Right cardiac atrium (tissue), 5 donors: ENCODE results near the gene ARFGAP2. TPM values are rescaled to one million over a fixed set of nuclear protein-coding genes. Genes with fewer than 3 reads are reported as not detected.

Experiments used
- ATAC-seq, 2 donors: fragments of 200-7000 bp; cut with Tn5 transposase; one replicate each; pipeline versions ENCODE4 v1.8.0 to v1.9.1; 2020; ENCODE audit warnings: moderate library complexity in 2 of 2, mild to moderate bottlenecking in 1 of 2
- DNase-seq, 3 donors: peaks; one replicate each; pipeline ENCODE4 v3.0.0-alpha.2; 2020
- H3K27ac ChIP-seq: one replicate; pipeline ENCODE4 v1.5.1; 2013; ENCODE audit warnings: mild to moderate bottlenecking, low read length, control low read depth, moderate library complexity
- H3K27me3 ChIP-seq: one replicate; pipeline ENCODE4 v1.6.1; 2013; ENCODE audit not compliant: control insufficient read depth, insufficient read depth
- H3K4me1 ChIP-seq: one replicate; pipeline ENCODE4 v1.6.1; 2013; ENCODE audit warnings: low read length; ENCODE audit not compliant: control insufficient read depth, insufficient read depth
- H3K4me3 ChIP-seq: one replicate; pipeline ENCODE4 v1.5.1; 2013; ENCODE audit warnings: low read length, control low read depth
- H3K9me3 ChIP-seq: one replicate; pipeline ENCODE4 v1.6.1; 2013; ENCODE audit warnings: low read length; ENCODE audit not compliant: control insufficient read depth
- WGBS: extraction: QIAGEN DNeasy Blood & Tissue Kit; methylation state at CpG from one replicate; pipeline ENCODE4 v1.1.7; 2013; 5-methylcytosine and 5-hydroxymethylcytosine counted together
- intact Hi-C, 4 donors: fragments of 100-400 bp; cut with DNase I; formaldehyde crosslinking; loops; one replicate each; pipeline versions ENCODE4 v1.11.0 to v1.14.0; 2022 to 2023
- polyA plus RNA-seq: library from polyadenylated mRNA; stranded (reverse); fragments of 200-250 nt; gene quantifications from one replicate; pipeline ENCODE4 v1.2.3, GENCODE V29; 2013
- total RNA-seq, 4 donors: library from RNA; stranded (reverse); fragmentation: NEBNext Ultra II Directional; extraction: Animal tissue kit (Norgen Biotek cat#: 25700); gene quantifications; one replicate each; pipeline ENCODE4 v1.2.1, GENCODE V29; 2021
- donor health status: healthy with polysubstance abuse.
- donor health status: DM: no; HTN: yes; CAD: no.
- donor health status: DM: no; HTN: no; CAD: no.
- donor health status: DM: no; HTN: yes; CAD: no; lungs with severe emphysema.
- donor health status: DM: yes; HTN: yes; CAD: no.

The ARFGAP2 gene
- total and polyA plus RNA-seq, 5 donors = 39.8 to 67.4 (median 51.5) TPM

DNA sequence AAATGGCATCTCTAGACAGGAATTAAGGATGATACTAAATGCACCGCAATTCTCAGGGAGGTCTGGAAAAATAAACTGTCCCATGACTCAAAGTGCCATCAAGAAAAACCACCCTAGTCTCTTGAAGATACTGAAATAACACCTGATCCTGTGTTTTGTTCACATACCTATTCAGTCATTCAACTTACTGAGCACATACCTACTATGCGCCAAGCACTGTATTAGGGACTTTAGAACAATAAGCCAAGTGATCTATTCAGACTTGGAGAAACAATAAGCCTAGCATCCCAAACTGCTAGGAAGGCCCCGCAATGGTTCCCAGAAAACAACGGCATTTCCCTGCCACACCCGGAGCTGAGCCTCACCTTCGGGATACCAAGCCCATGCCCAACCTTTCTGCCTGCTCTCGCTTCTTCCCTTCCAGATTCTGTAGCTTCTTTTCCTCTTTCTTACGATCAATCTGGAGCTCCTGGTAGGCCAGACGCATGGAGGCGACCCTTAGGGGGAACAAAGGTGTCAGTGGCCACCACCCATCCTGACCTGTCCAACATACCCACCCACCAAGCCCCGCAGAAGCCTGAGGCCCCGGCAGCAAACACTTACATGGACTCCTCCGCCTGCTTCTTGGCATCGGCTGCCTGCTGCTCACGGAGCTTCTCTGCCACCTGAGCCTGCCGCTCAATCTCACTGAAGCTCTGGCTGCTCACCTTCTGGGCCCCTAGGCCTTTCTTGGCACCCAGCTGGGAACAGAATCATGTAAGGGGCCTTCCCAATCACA is 5.4 kb downstream of the ARFGAP2 start:
- H3K4me3 ChIP-seq = no peak overlapping the region
- ATAC-seq (no peak), DNase-seq (no peak)
- no peaks in the 10 kb centered on the region for H3K9me3 ChIP-seq
- intact Hi-C loops = no loop called here
- H3K27me3 ChIP-seq = no peaks in the 10 kb centered on the region
- H3K4me1 ChIP-seq = peaks cover 6% of the 10 kb centered on the region
- no peak overlapping the region for H3K27ac ChIP-seq
- WGBS = 90% methylated on average over 16 of the region's 16 CpGs

DNA sequence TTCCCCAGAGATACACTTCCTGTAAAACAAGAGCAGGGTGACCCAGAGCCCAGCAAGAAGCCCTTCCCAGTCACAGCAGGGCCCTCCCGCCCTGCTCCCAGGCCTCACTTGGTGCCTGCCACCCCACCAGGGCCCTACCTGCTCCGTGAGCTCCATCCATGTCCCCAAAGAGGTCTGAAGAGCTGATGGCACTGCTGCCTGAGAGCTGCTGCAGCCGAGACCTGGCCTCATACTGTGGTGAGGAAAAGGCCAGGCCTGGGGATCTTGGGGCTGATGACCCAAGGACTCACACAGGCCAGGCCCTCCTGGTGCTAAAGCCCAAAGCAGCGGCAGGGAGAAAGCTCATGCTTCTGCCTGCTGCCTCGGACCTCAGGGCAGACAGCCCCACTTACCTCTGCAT is 10.3 kb downstream of the ARFGAP2 start:
- Histone ChIP-seq H3K9me3 (no peaks in the 10 kb centered on the region), H3K4me3 (no peak overlapping the region), H3K4me1 (no peaks in the 10 kb centered on the region), H3K27me3 (no peaks in the 10 kb centered on the region), H3K27ac (no peak overlapping the region)
- intact Hi-C loops = no loop called here
- WGBS = 91% methylated on average over 5 of the region's 5 CpGs
- ATAC-seq (no peak), DNase-seq (peak in 1 of 3 donors; percentile 33)

DNA sequence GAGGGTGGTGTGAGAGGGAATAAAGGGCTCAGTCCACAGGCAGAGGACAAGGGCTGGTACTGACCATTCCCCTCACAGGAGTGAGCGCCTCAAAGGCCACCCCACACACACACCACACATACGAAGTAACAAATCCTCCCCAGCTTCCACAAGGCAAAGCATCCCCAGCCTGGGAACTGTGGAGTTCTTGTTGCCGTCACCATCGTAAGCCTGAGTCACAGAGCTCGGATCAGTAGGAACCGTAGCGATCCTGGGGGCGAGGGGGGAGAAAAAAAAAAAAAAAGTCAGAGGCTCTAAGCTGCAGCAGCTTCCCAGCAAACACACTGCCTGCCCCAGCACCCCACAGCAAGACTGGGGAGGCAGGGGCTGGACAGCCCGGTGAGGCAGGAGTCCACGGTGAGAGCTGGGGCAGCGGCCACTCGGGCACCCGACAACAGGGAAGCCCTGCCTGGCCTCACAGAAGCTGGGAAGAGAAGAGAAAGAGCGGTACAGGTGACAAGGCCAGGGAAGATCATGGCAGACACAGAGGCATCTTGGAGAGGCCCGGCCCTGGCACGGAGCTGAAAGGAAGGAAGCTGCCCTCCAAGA is 11.3 kb downstream of the ARFGAP2 start:
- peak in 1 of 3 donors; percentile 21 for DNase-seq

DNA sequence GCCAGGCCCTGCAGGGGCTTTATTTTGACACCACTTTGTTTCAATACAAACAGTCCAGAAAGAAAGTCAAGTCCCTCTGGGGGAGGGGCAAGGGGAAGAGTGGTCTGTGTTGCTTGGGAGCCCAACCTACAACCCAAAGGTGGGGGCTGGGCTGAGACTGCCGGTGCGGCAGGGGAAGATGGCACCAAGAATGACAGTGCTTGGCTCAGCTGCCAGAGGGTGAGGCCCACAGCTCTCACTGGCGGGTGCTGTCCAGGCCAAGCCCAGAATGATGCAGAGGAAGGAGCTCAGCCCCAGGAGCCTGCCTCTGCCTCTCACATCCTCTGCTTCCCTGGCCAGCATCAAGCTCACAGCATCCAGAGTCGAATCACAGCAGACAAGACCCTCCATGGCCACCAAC is 12.4 kb downstream of the ARFGAP2 start:
- no peak overlapping the region for H3K27ac ChIP-seq
- DNase-seq = peak in 2 of 3 donors; percentile 39 to 60
- no peak overlapping the region for H3K4me3 ChIP-seq
- no peaks in the 10 kb centered on the region for H3K4me1 ChIP-seq
- H3K27me3 ChIP-seq = no peaks in the 10 kb centered on the region
- WGBS = 52% methylated on average over 4 of the region's 4 CpGs
- ATAC-seq = no peak
- no peaks in the 10 kb centered on the region for H3K9me3 ChIP-seq
- intact Hi-C loops = no loop called here

More for the DNA sequence above, 11.3 kb downstream of the ARFGAP2 start:
- intact Hi-C loops = no loop called here
- H3K4me1 ChIP-seq = no peaks in the 10 kb centered on the region
- no peaks in the 10 kb centered on the region for H3K27me3 ChIP-seq
- H3K27ac ChIP-seq = no peak overlapping the region
- H3K9me3 ChIP-seq = no peaks in the 10 kb centered on the region
- no peak for ATAC-seq
- H3K4me3 ChIP-seq = no peak overlapping the region
- WGBS = 87% methylated on average over 16 of the region's 16 CpGs

DNA sequence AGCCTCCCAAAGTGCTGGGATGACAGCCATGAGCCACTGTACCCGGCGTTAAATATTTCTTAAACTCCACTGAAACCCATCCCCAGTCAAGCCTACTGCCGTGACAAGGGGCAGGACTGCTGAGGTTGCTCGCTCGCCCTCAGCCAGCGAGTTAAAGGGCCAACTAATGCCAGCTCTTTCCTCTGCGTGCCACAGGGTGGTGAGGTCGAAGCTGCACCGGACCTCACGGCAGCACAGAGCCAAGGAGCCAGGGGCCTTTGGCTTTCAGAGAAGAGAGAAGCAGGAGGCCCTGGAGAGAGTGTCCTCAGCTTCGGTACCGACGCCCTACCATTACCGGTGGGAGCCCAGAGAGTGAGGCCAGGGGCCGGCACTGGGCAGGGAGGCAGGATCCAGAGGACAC is 12.8 kb downstream of the ARFGAP2 start:
- 82% methylated on average over 15 of the region's 15 CpGs for WGBS
- Histone ChIP-seq H3K27me3 (no peaks in the 10 kb centered on the region), H3K4me1 (no peaks in the 10 kb centered on the region), H3K9me3 (no peaks in the 10 kb centered on the region), H3K4me3 (no peak overlapping the region), H3K27ac (no peak overlapping the region)
- intact Hi-C loops = no loop called here
- ATAC-seq (no peak), DNase-seq (peak in 2 of 3 donors; percentile 18 to 30)

DNA sequence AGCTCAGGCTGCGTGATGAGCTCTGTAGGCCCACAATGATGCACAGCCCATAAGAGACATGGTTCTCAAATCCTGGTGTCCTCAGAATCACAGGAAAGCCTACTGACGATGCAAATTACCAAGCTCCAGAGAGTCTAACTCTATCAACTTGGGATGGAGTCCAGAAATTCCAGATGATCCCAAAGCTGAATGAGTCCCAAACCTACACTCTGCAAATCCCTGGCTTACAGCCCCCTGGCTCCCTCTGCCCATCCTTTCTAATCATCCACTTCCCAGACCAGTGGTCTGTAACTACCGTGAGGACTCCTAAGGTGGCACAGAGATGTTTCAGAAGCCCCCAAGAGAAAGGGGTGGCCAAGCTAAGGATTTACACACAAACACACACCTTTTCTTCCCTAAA is 13.5 kb downstream of the ARFGAP2 start:
- Histone ChIP-seq H3K4me1 (no peaks in the 10 kb centered on the region), H3K9me3 (no peaks in the 10 kb centered on the region), H3K4me3 (no peak overlapping the region), H3K27me3 (no peaks in the 10 kb centered on the region), H3K27ac (no peak overlapping the region)
- intact Hi-C loops = no loop called here
- no peak for ATAC-seq
- 21% methylated on average over 3 of the region's 3 CpGs for WGBS
- DNase-seq = peak in 1 of 3 donors; percentile 6

DNA sequence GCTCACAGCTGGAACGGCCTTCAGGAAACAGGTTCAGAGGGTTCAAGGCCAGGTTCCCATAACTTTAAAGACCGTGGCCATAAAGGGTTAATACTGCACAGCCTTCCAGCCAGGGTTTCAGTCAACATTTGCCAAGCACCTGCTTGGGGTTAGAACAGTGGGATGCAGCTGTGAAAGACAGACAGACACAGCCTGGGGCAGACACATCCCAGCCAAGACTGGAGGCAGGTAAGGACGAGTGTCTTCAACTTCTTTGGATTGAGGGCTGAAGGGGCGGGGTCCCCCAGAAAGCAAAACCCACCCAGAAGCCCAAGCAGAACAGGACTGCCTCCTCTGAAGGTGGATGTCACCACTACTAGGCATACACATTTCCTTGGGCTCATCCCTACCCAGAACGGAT is 14.3 kb downstream of the ARFGAP2 start:
- intact Hi-C loops = no loop called here
- WGBS = 69% methylated on average over 5 of the region's 5 CpGs
- H3K4me1 ChIP-seq = no peaks in the 10 kb centered on the region
- no peak for DNase-seq
- no peak for ATAC-seq
- H3K27me3 ChIP-seq = no peaks in the 10 kb centered on the region
- no peaks in the 10 kb centered on the region for H3K9me3 ChIP-seq
- no peak overlapping the region for H3K27ac ChIP-seq
- no peak overlapping the region for H3K4me3 ChIP-seq

DNA sequence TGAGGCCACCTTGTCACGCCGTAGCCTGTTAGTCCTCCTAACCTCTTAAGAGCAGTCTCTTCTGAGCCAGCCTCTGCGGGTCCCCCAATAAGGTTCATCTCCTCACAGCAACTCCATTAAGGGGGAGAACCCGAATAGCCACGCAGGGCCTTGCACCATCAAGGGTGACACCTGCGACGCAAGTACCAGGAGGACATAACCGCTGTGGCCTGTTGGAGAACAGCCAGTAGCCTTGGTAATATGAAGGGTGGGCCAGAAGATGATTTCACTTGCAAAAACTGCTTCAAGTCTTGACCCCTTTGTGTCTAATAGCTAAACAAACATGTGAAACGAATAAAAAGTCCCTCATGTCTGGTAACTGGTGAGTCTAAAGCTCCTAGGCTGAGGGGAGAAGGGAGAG is 14.8 kb downstream of the ARFGAP2 start:
- Histone ChIP-seq H3K27me3 (no peaks in the 10 kb centered on the region), H3K4me3 (no peak overlapping the region), H3K27ac (no peak overlapping the region), H3K4me1 (no peaks in the 10 kb centered on the region), H3K9me3 (no peaks in the 10 kb centered on the region)
- no peak for DNase-seq
- ATAC-seq = no peak
- 55% methylated on average over 9 of the region's 9 CpGs for WGBS
- intact Hi-C loops = no loop called here

DNA sequence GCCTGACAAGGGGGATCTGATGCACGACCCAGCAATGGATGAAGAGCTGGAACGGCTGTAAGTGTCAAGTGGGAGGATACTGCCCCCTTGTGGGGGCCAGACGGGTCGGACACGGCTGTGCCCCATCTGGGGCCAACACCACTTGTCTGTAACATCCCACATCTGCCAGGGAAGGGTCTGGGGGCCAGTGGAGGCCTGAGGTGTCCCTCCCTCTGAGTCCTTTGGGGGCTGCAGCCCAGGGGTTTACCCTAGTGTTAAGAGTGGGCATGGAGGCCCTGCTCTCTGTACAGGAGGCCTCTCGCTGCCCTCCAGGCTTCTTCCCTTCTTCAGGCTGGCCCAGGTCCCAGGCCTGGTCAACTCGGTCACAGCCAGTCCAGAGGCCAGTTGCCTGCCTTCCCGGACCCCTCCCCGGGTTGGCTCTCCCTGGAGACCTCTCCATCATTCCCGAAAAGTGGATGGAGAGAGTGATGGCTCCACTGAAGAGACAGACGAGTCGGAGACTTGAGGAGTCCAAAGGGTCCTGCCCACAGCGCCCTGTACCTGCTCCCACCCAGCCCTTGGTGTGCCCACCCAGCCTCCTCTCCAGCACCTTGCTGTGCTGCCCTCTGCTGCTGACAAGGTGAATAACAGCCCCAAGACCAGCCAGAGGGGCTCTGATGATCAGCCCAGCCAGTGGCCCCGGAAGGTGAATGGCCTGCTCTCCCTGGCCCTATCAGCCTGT is 15.4 kb downstream of the ARFGAP2 start:
- Histone ChIP-seq H3K4me3 (no peak overlapping the region), H3K9me3 (no peaks in the 10 kb centered on the region), H3K4me1 (no peaks in the 10 kb centered on the region), H3K27me3 (no peaks in the 10 kb centered on the region), H3K27ac (no peak overlapping the region)
- DNase-seq (peak; percentile 58 to 83 (median 81)), ATAC-seq (peak; percentile 72 to 75)
- 47% methylated on average over 14 of the region's 14 CpGs for WGBS
- intact Hi-C loops = no loop called here

DNA sequence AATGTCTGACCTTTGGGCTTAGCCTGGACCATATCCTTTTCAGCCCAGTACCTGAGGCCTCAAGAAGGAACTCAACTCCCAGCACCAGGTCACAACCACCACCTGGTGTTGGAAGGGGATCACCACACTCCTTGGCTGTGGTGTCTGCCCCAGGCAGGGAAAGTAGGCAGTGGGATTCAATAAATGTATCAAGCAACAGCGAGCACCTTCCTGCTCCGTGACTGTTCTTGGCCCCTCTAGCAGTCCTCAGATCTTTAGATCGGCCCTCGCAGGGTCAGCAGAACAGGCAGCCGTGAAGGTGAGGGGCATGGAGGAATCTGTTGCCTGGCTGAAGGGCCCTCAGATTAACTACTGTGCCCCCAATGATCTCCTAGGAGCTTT is 15.9 kb downstream of the ARFGAP2 start:
- 89% methylated on average over 5 of the region's 5 CpGs for WGBS
- ATAC-seq (no peak), DNase-seq (no peak)
- Histone ChIP-seq H3K27ac (no peak overlapping the region), H3K9me3 (no peaks in the 10 kb centered on the region), H3K4me1 (no peaks in the 10 kb centered on the region), H3K27me3 (no peaks in the 10 kb centered on the region), H3K4me3 (no peak overlapping the region)
- intact Hi-C loops = no loop called here

DNA sequence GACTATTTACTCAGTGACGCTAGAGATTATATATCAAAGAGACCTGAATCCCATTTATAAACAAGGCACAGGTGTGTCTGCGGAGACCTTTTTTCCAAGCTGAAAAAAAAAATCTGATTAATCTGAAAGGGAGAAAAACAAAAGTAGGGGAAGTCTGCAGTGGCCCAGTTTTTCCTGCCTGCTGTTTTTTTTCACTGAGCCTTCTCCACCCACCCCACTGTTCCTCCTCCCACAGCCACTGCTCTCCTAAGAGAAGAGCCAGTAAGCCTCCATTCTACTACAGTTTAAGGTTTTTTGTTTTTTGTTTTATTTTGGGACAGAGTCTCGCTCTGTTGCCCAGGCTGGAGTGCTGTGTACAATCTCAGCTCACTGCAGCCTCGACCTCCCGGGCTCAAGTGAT is 18.4 kb downstream of the ARFGAP2 start:
- Histone ChIP-seq H3K27ac (no peak overlapping the region), H3K4me1 (no peaks in the 10 kb centered on the region), H3K27me3 (no peaks in the 10 kb centered on the region), H3K9me3 (no peaks in the 10 kb centered on the region), H3K4me3 (no peak overlapping the region)
- DNase-seq = no peak
- WGBS = 84% methylated on average over 5 of the region's 5 CpGs
- intact Hi-C loops = no loop called here
- ATAC-seq = no peak
